Natural killer cell (primary cell): Measurements from ENCODE around the gene ITGB4. TPM values are rescaled to one million over a fixed set of nuclear protein-coding genes. Genes with fewer than 3 reads are reported as not detected.

Source experiments
- ATAC-seq, 3 donors: fragments of 150-1000 bp in 2 of 3; fragments of 200-7000 bp in 1 of 3; cut with Tn5 transposase; 1 replicate in 1 of 3; 2 replicates in 2 of 3; pipeline ENCODE4 v1.10.0; 2021; ENCODE audit warnings: mild to moderate bottlenecking in 2 of 3, moderate library complexity in 2 of 3
- DNase-seq, 2 donors: peaks; one replicate each; pipeline versions ENCODE4 v3.0.0 to v3.0.0-alpha.2; 2013 to 2021; ENCODE audit warnings: mixed read lengths in 1 of 2
- H3K27ac ChIP-seq: one replicate; pipeline ENCODE4 v1.5.1; 2013; ENCODE audit warnings: mild to moderate bottlenecking, low read length
- H3K27me3 ChIP-seq: one replicate; pipeline ENCODE4 v1.6.1; 2013; ENCODE audit warnings: low read length; ENCODE audit not compliant: control insufficient read depth, insufficient read depth
- H3K36me3 ChIP-seq: one replicate; pipeline ENCODE4 v1.6.1; 2013; ENCODE audit warnings: low read length; ENCODE audit not compliant: control insufficient read depth, insufficient read depth
- H3K4me1 ChIP-seq: one replicate; pipeline ENCODE4 v1.6.1; 2013; ENCODE audit warnings: low read length; ENCODE audit not compliant: control insufficient read depth, insufficient read depth
- H3K4me3 ChIP-seq: one replicate; pipeline ENCODE4 v1.5.1; 2013; ENCODE audit warnings: low read length
- H3K9me3 ChIP-seq: one replicate; pipeline ENCODE4 v1.6.1; 2013; ENCODE audit warnings: low read length; ENCODE audit not compliant: control insufficient read depth, insufficient read depth
- H3K27ac Mint-ChIP-seq, 2 donors: one replicate each; pipeline ENCODE4 v1.8.0; 2022; ENCODE audit warnings: mild to moderate bottlenecking in 2 of 2, mixed read lengths in 2 of 2, moderate library complexity in 1 of 2
- H3K27me3 Mint-ChIP-seq, 2 donors: one replicate each; pipeline ENCODE4 v1.8.0; 2022; ENCODE audit warnings: low read depth in 2 of 2, mixed read lengths in 2 of 2
- H3K36me3 Mint-ChIP-seq: one replicate; pipeline ENCODE4 v1.8.0; 2022; ENCODE audit warnings: mixed read lengths
- H3K4me1 Mint-ChIP-seq, 2 donors: one replicate each; pipeline ENCODE4 v1.8.0; 2022; ENCODE audit warnings: mixed read lengths in 2 of 2
- H3K4me3 Mint-ChIP-seq: one replicate; pipeline ENCODE4 v1.8.0; 2022; ENCODE audit warnings: mild to moderate bottlenecking, moderate library complexity, mixed read lengths
- H3K9me3 Mint-ChIP-seq, 2 donors: one replicate each; pipeline ENCODE4 v1.8.0; 2022; ENCODE audit warnings: mixed read lengths in 2 of 2
- WGBS: methylation state at CpG from one replicate; pipeline ENCODE4 v1.1.7; 2013; ENCODE audit warnings: missing lambda C conversion rate; ENCODE audit not compliant: insufficient coverage; 5-methylcytosine and 5-hydroxymethylcytosine counted together
- intact Hi-C: fragments of 100-400 bp; cut with micrococcal nuclease; formaldehyde crosslinking; loops from one replicate; pipeline ENCODE4 v1.14.2; 2022
- total RNA-seq, 4 donors: library from RNA; stranded (reverse); fragments of 120-200 nt in 1 of 4; gene quantifications; one replicate each; pipeline versions ENCODE4 v1.2.3 to v1.2.4, GENCODE V29; 2013 to 2022
- TF ChIP-seq, protein P1 (sequence below): fragments of 200-600 bp; IDR thresholded peaks from one replicate; pipeline ENCODE4 v1.8.0; 2022; ENCODE audit warnings: antibody characterized with exemption

Gene ITGB4
- total RNA-seq, 3 donors from 2014 or later (not counting 1 experiment from before 2014, with no cell fraction given): 0.38 to 1.0 (median 0.68) TPM

DNA sequence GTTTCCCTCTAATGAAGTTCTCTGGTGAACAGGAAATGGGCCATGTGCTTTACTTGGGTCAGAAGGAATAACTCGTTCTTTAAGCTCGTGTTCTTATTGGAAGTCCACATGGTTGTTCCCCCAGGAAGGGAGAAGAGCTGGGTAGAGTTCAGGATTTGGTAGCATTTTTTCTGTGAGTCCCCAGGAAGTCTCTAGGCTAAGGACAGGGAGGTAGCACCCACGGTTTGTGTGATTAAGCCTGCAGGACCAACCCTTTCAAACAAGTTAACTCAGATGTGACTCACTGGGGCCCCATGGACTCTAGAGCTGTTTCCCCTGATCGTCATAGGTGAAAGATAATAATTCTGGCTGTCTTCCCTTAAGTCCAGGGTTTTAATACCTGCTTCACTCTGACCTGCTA lies 37.7 kb upstream of the ITGB4 start:
- H3K9me3 ChIP-seq: no peaks in the 10 kb centered on the region
- intact Hi-C loops: no loop called here
- Mint-ChIP-seq H3K9me3 (no peaks in the 10 kb centered on the region), H3K27ac (no peak overlapping the region), H3K27me3 (no peaks in the 10 kb centered on the region), H3K4me3 (no peak overlapping the region), H3K4me1 (peaks cover 25 to 32% of the 10 kb centered on the region in 2 donors), H3K36me3 (no peaks in the 10 kb centered on the region)
- H3K4me3 ChIP-seq: no peak overlapping the region
- TF ChIP-seq, protein P1, sequence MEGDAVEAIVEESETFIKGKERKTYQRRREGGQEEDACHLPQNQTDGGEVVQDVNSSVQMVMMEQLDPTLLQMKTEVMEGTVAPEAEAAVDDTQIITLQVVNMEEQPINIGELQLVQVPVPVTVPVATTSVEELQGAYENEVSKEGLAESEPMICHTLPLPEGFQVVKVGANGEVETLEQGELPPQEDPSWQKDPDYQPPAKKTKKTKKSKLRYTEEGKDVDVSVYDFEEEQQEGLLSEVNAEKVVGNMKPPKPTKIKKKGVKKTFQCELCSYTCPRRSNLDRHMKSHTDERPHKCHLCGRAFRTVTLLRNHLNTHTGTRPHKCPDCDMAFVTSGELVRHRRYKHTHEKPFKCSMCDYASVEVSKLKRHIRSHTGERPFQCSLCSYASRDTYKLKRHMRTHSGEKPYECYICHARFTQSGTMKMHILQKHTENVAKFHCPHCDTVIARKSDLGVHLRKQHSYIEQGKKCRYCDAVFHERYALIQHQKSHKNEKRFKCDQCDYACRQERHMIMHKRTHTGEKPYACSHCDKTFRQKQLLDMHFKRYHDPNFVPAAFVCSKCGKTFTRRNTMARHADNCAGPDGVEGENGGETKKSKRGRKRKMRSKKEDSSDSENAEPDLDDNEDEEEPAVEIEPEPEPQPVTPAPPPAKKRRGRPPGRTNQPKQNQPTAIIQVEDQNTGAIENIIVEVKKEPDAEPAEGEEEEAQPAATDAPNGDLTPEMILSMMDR: no peak
- peaks cover 15% of the 10 kb centered on the region for H3K4me1 ChIP-seq
- no peaks in the 10 kb centered on the region for H3K27me3 ChIP-seq
- ATAC-seq (no peak), DNase-seq (no peak)
- H3K27ac ChIP-seq: no peak overlapping the region
- peaks cover 37% of the 10 kb centered on the region for H3K36me3 ChIP-seq
- WGBS: 89% methylated on average over 4 of the region's 4 CpGs

DNA sequence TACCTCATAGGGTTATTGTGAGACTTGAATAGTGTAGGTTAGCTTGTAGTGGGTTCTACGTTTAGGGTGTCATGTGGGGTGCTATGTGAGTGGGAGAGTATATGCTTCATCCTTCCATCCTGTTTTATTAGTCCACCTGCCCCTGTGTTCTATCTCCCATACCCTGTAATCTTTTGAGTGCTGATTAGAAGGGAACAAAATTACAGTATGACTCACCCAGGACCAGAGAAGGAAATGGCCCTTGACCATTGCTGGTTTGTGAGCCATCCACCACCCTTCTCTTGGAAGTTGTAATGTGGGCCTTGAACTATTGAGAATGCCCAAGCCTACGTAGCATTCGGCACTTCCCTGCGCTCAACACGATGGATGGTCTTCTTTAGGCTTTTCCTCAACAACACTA lies 37.0 kb upstream of the ITGB4 start:
- no peak overlapping the region for H3K4me3 ChIP-seq
- TF ChIP-seq, protein P1: no peak
- peaks cover 32 to 39% of the 10 kb centered on the region in 2 donors for H3K4me1 Mint-ChIP-seq
- 100% methylated on average over 4 of the region's 5 CpGs for WGBS
- H3K9me3 ChIP-seq: no peaks in the 10 kb centered on the region
- H3K27me3 ChIP-seq: no peaks in the 10 kb centered on the region
- H3K27ac Mint-ChIP-seq: peak overlapping the region in 1 of 2 donors; percentile 16
- DNase-seq (no peak), ATAC-seq (no peak)
- no peak overlapping the region for H3K4me3 Mint-ChIP-seq
- H3K36me3 ChIP-seq: peaks cover 33% of the 10 kb centered on the region
- no peaks in the 10 kb centered on the region for H3K9me3 Mint-ChIP-seq
- H3K4me1 ChIP-seq: peaks cover 22% of the 10 kb centered on the region
- intact Hi-C loops: no loop called here
- no peaks in the 10 kb centered on the region for H3K36me3 Mint-ChIP-seq
- H3K27ac ChIP-seq: no peak overlapping the region
- no peaks in the 10 kb centered on the region for H3K27me3 Mint-ChIP-seq

DNA sequence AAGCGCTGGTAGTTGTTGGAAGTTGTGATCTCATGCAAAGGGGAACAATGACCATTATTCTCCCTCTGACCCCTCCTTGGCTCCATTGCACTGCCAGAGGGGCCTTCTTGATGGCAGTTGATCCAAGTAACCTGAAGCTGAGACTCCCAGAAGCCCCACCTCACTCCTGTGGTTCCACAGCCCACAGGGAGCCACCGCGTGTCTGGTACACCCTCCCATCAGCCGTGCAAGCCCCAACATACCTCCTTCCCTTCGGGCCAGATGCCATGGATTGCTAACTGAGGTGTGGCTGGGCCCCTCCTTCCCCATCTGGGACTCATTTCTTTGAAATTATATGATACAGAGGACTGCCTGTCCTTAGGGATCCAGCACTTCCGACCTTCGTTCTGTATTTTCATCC lies 36.3 kb upstream of the ITGB4 start:
- TF ChIP-seq, protein P1: no peak
- Mint-ChIP-seq H3K4me3 (no peak overlapping the region), H3K4me1 (peaks cover 38 to 46% of the 10 kb centered on the region in 2 donors), H3K27me3 (no peaks in the 10 kb centered on the region), H3K27ac (peak overlapping the region in 1 of 2 donors; percentile 38), H3K9me3 (no peaks in the 10 kb centered on the region), H3K36me3 (no peaks in the 10 kb centered on the region)
- Histone ChIP-seq H3K4me3 (no peak overlapping the region), H3K9me3 (no peaks in the 10 kb centered on the region), H3K36me3 (peaks cover 29% of the 10 kb centered on the region), H3K27me3 (no peaks in the 10 kb centered on the region), H3K4me1 (peaks cover 28% of the 10 kb centered on the region), H3K27ac (no peak overlapping the region)
- ATAC-seq (no peak), DNase-seq (no peak)
- intact Hi-C loops: no loop called here
- WGBS: 94% methylated on average over 7 of the region's 7 CpGs

DNA sequence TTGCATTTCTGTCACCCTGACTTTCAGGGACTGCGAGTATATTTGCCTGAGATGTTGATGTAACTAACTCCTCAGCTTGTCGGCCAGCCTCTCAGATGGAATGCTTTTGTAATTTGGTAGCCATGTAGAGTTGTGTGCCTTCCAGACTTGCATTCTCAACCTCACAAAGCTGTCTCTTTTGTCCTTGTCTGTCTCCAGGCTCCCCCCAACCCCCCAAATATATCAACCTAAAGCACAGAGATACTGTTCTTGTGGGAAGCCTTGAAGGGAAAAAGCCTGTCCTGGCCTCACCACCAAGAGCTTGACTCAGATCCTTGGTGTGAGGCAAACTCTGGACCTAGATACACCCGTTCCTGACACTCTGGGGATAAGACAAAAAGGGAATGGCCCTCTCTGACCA lies 35.8 kb upstream of the ITGB4 start:
- Mint-ChIP-seq H3K36me3 (no peaks in the 10 kb centered on the region), H3K27ac (peak overlapping the region in 1 of 2 donors; percentile 38), H3K4me1 (peaks cover 44 to 48% of the 10 kb centered on the region in 2 donors), H3K9me3 (no peaks in the 10 kb centered on the region), H3K27me3 (no peaks in the 10 kb centered on the region), H3K4me3 (no peak overlapping the region)
- ATAC-seq: no peak
- H3K4me1 ChIP-seq: peaks cover 33% of the 10 kb centered on the region
- H3K36me3 ChIP-seq: peaks cover 24% of the 10 kb centered on the region
- H3K27ac ChIP-seq: no peak overlapping the region
- H3K4me3 ChIP-seq: no peak overlapping the region
- WGBS: 92% methylated on average over 3 of the region's 3 CpGs
- TF ChIP-seq, protein P1: no peak
- H3K27me3 ChIP-seq: no peaks in the 10 kb centered on the region
- DNase-seq: no peak
- intact Hi-C loops: no loop called here
- H3K9me3 ChIP-seq: no peaks in the 10 kb centered on the region
